ENCODE measurements around the gene ELF1. TPM values are rescaled to one million over a fixed set of nuclear protein-coding genes. Genes with fewer than 3 reads are reported as not detected.
"Not testable (repeated sequence)": the region's sequence is repeated elsewhere in the genome, so short reads cannot be mapped to it uniquely, and the experiment has no call there.

Gene ELF1
- total RNA-seq, 1 donor from 2014 or later = 121 TPM

DNA sequence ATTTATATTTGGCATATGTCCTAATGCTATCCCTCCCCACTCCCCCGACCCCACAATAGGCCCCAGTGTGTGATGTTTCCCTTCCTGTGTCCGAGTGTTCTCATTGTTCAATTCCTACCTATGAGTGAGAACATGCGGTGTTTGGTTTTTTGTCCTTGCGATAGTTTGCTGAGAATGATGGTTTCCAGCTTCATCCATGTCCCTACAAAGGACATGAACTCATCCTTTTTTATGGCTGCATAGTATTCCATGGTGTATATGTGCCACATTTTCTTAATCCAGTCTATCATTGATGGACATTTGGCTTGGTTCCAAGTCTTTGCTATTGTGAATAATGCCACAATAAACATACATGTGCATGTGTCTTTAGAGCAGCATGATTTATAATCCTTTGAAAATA lies 23.3 kb upstream of the ELF1 start:
- not testable (repeated sequence) for DNase-seq (ENCODE audit: low spot score)

GRCh38 chr13:41040584-41041334 lies 21.6 kb upstream of the ELF1 start:
- no peak for DNase-seq (ENCODE audit: low spot score)

DNA sequence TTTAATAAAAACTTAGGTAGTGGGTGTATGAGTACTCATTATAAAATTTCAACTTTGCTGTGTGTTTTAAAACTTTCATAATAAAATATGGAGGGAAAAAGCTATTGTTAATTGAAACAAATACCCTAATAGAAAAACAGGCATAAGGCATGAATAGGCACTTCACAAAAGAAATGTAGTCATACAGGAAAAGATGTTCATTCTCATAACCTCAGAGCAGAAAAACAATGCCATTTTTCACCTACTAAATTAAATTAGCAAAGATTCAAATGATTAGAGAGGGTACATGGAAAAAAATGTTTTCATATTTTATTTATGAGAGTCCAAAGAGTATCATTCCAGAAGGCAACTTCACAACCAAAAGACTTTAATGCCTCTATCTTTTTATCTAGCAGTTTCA lies 20.6 kb upstream of the ELF1 start:
- no peak for DNase-seq (ENCODE audit: low spot score)

GRCh38 chr13:41036557-41036956 lies 17.4 kb upstream of the ELF1 start:
- not testable (repeated sequence) for DNase-seq (ENCODE audit: low spot score)

GRCh38 chr13:41034881-41035280 lies 15.8 kb upstream of the ELF1 start:
- no peak for DNase-seq (ENCODE audit: low spot score)

GRCh38 chr13:41034382-41034781 lies 15.3 kb upstream of the ELF1 start:
- DNase-seq (ENCODE audit: low spot score) = no peak

- DNase-seq (ENCODE audit: low spot score) = no peak
Observed at GRCh38 chr13:41032691-41033376, 13.7 kb upstream of the ELF1 start.

DNA sequence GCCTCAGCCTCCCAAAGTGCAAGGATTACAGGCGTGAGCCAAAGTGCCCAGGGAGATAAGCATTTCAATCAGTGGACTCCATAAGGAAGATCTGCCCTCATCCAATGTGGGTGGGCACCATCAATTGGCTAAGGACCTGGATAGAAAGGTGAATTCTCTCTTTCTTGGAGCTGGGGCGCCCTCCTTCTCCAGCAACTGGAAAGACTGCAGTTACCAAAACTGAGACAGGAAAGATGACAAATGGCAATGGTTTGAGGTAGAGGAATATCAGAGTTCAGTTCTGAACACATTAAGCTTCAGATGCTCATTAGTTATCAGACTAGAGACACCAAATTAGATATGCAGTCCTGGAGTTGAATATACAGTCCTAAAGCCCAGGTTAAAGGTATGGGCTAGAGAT lies 10.5 kb upstream of the ELF1 start:
- no peak for DNase-seq (ENCODE audit: low spot score)

GRCh38 chr13:41028051-41028450 lies 8.9 kb upstream of the ELF1 start:
- no peak for DNase-seq (ENCODE audit: low spot score)

DNA sequence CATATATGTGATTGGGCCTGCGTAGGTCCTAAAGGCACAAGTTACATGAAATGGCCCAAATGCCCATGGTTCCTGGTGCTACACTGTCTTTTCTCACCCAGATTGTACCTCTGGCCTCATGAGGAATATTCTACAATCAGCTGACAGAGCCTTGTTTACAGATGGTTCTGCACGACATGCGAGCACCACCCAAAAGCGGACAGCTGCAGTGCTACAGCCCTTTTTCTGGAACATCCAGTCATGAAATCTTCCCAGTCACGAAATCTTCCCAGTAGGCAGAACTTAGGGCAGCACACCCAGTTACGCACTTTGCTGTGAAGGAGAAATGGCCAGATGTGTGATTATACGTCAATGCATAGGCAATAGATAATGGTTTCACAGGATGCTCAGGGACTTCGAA lies 7.7 kb upstream of the ELF1 start:
- no peak for DNase-seq (ENCODE audit: low spot score)

DNA sequence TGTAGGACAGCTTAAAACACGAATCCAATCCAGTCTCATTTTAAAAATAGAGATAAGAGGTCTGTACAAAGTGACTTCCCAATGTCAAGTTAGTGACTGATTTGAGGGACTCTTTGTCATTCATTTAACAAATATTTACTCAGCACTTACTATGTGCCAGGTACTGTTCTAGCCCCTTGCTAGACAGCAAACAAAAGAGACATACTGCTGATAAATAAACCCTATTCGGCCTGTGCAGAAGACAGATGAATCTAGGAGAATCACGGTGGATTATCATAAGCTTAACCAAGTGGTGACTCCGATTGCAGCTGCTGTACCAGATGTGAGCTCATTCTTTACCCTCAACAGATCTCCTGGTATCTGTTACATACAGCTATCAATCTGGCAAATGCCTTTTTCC lies 6.4 kb upstream of the ELF1 start:
- DNase-seq (ENCODE audit: low spot score) = no peak

DNA sequence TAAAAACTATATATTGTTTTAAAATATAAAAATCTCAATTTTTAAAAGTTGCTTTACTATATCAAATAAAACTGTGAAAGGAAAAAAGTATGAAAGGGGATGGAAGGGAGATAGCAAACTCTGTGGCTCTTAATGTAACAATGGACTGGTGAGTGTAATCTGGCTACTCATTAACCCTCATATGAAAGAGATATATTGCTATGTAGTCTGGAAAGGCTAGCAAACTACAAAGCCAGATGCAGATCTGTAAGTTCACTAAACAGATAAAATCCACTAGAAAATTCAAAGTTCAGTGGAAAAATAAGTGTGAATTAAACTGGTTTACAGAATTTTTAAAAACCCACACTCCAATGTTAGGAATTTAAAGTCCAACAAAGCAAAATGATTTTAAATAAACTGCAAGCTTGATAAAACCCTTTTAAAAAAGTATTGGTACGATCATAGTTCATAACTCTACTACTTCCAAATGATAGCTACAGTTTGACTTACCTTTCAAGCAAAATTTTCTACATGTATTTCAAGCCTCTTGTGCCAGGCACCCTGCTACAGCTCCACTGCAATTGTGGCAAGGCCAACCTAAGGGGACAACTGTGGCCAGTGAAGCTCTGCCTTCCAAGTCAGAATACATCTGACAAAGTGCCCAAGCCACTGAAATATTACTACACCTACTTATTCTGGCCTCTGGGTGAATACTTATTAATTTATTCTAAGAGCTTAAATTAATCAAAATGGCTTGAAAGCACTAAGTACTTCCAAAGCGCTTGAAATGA lies 647 bp upstream of the ELF1 start:
- DNase-seq (ENCODE audit: low spot score) = no peak

- DNase-seq (ENCODE audit: low spot score) = no peak
Observed at GRCh38 chr13:41018602-41018948, 541 bp downstream of the ELF1 start.

DNA sequence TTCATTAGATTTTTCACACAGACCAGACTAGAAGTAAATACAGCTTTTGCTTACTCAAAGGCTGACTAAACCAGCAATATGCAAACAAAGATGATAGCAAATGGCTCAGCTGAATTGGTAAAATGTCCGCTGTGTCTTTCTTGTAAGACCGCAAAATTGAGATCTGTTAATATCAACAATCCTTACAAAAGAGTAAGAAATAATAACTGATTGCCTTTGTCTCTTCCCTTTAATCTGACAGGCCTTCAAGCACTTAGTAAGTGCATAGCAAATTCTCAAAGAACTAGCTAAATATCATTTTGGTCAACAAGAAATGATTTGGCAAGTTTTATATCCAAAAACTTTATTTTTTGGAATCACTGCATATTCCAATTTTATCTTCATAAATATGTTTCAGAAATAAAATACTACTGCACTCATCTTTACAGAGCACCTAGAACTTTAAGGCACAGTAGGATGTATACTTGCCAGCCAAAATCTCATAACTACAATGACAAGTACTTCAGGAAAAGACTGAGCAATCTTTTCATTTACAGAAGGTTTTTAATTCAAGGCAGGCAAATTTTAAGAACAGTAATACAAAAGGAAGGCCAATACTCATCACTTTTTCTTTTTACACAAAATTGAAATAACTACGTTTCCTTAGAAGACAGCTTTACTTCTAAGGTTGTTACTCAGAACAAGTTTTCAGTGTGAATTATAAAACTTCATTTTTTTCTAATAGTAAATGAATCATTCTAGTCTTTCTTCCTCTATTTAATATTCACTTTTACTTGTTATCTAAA lies 1.1 kb downstream of the ELF1 start:
- no peak for DNase-seq (ENCODE audit: low spot score)

DNA sequence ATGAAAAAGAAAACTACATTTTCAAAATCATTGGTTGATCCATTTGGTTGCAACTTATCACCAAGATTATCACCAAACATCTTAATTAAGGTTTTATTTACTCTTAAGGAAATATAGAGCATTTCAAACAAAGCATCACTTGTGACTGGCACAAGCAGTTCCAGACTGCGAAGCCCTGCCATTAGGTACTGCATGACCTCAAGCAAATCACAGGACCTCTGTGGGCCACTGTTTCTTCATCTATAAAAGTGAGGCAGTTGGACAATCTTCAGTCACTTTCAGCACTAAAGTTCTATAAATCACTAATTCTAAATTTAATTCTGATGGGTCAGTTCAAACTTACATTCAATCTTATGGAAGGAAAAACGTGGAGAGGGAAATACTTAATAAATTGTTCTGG lies 2.0 kb downstream of the ELF1 start:
- peak; percentile 45 for DNase-seq (ENCODE audit: low spot score)

- DNase-seq (ENCODE audit: low spot score) = no peak
Observed at GRCh38 chr13:41015920-41016319, 3.2 kb downstream of the ELF1 start.

GRCh38 chr13:41013835-41014234 lies 5.3 kb downstream of the ELF1 start:
- DNase-seq (ENCODE audit: low spot score) = no peak

GRCh38 chr13:41012536-41012935 lies 6.6 kb downstream of the ELF1 start:
- DNase-seq (ENCODE audit: low spot score) = no peak

DNA sequence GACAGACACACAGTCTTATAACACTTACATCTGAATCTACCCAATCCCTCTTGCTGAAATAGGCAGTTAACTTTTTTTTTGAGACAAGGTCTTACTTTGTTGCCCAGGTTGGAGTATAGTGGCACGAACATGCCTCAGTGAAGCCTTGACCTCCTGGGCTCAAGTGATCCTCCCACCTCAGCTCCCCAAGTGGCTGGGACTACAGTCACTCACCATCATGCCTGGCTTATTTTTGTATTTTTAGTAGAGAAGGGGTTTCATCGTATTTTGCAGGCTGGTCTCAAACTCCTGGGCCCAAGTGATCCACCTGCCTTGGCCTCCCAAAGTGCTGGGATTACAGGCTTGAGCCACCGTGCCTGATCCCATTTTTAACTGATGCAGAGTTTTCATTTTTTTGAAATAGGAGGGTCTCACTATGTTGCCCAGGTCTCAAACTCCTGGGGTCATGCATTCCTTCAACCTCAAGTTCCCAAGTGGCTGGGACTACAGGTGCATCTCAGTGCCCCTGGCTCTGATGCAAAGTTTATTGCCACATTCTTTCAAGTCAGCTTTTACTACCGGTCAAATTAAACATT lies 7.6 kb downstream of the ELF1 start:
- DNase-seq (ENCODE audit: low spot score) = no peak

DNA sequence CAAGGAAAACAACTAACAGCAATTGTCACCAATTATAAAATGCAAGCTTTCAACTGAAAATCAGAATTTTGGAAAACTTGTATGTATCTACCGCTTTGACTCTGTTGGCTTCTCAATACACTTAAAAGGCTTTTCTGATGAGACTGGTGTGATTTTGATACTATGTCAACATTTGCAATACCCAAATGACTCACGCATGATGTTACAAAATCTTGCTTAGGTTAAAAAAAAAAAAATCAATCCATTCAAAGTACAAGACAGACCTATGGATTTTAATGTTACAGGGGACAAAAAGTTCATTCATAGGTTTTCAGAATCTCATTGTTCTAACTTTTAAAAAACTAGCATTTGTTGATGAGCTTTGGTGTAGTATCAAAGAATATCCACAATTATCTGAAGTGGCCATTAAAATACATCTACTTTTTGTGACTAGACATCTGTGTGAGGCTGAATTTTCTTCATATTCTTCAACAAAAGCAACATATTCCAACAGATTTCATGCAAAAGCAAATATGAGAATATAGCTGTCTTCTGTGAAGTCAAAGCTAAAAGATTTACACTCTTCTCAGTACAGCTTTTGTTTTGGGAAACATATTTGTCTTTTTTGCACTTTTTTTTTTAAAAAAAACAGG lies 10.7 kb downstream of the ELF1 start:
- DNase-seq (ENCODE audit: low spot score) = no peak

GRCh38 chr13:41007744-41008128 lies 11.4 kb downstream of the ELF1 start:
- DNase-seq (ENCODE audit: low spot score) = no peak

Data from mucosa of gallbladder (tissue), 1 donor.